Fibroblast of skin of right quadriceps (primary cell): ENCODE measurements around the gene XRCC3.
A peak's percentile ranks its signal among the peaks of the same experiment; 100 is the strongest.
"Not testable (repeated sequence)": the region's sequence is repeated elsewhere in the genome, so short reads cannot be mapped to it uniquely, and the experiment has no call there.

Experiments
- DNase-seq: peaks from one replicate; pipeline ENCODE4 v3.0.0-alpha.2; 2013

Gene XRCC3

DNA sequence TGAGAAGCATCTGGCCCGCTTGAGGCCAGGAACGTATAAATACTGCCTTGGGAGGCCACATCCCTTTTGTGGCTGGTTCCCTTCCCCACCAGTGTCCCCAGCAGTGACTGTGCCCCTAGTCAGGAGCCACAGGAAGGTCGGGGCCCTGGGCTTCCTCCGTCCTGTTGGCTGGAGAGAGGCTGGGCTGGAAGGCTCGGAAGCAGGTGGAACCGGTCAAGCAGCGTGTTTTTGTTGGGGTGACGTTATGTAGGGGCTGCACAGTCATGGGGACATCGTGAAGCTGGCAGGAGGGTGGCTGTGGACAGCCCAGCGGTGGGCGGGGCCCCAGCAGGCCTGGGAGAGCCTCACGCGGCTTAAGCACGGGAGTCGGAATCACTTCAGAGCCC lies 10.1 kb downstream of the XRCC3 start:
- DNase-seq = no peak

GRCh38 chr14:103704708-103705107 lies 10.5 kb downstream of the XRCC3 start:
- DNase-seq = no peak

- no peak for DNase-seq
Measured at GRCh38 chr14:103703433-103704385, 11.5 kb downstream of the XRCC3 start.

DNA sequence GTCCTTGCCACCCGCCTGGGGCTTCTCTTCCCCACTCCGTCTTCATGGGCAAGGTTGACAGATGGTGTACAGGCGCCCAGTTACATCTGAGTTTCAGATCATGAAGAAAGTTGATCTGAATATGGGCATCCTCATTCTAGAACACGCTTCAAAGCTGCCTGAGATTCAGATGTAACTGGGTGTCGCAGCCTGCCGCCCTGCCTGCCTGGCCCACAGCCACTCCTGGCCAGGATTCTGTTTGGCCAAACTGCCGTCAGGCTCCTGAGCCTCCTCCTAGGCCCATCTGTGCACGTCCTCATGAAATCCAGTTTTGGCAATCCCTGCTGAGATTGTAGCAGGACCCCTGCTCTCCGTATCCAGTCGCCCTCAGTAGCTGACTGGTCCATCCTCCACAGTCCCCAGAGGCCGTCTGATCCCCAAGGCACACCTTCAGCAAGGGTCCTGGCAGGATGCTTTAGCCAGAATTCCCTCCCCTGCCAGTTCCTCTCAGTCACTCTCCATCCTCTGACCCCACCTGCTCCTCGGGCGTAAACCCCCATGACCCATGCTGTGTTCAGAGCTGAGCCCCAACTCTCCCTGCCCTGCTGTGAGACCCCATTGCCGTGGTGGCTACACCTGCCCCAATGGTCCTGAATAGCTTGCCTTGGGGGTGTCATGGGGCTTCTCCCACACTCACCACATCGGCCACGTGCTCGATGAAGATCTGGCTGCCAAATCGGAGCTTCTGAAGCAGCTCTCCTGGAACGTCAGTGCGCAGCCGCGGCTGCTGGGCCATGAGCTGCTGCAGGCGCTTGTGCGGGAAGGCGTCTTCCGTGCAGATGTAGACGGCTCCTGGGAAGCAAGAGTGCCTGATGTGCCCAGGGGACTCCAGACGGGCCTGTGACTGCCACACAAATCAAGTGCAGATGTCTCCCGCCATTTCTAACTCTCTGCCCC lies 12.5 kb downstream of the XRCC3 start:
- DNase-seq = no peak

DNA sequence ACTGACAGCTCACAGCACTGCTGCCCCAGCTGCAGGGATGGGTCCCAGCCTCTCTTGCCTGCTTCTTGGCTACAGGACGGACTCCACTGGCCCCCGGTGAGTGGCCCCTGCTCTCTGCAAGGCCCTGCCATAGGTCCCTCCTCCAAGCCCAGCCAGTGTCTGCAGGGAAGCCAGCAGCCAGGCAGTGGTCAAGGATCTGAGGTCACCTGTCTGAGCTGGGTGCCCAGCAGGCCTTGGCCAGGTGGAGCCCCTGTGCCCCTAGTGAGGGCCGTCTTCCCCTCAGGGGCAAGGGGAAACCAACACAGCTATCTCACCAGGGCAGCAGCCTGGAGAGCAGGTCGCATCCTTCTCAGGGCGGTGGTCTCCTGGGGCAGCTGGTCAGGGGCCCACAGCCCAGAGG lies 13.2 kb downstream of the XRCC3 start:
- no peak for DNase-seq

DNA sequence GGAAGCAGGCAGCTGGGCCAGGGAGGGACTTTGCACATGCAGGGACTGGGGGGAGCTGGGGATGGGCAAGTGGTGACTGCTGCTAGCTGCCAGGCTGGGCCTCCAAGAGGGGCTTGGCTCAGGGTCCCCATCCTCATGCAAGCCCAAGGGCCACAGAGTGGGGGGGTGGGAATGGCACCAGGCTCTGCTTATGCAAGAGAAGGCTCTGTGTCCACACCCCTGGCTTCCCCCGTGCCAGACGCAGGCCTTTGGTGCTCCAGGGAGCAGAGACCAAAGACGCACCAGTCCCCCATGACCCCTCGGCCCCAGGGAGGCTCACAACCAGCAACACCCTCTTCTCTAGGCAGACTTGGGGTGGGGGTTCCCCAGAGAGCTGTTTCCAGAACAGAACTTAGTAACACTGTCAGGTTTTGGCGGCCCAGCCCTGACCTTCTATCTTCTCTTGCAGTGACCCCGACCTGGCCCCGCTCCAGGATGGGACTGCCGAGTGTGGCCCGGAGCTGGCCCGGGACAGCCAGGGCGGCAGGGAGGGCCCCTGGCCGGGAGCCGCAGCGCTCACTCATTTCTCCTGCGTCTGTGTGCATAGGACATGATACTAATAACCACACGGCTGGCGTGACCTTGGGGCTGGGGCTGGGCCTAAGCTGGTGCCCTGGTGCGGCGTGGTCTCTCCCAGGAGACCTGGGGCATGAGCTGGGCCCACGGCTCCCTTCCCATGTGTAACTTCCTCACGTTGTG lies 14.3 kb downstream of the XRCC3 start:
- DNase-seq = no peak

GRCh38 chr14:103699901-103700752 lies 15.1 kb downstream of the XRCC3 start:
- DNase-seq = no peak

DNA sequence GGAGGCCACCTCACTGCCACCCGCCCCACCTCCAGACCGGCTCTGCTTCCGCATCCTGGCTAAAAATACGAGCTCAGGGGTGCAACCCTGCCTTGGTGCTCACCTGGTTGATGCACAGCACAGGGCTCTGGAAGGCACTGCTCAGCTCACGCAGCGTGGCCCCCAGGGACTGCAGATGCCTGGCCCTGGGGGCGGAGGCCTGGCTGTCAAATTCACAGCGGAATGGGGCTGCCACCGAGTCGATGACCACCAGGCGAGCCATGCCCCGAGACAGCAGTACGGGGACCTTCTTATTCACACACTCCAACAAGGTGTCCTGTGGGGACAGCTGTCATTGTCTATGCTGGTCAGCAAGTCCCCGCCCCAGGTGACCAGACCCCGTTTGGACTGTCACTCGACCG lies 16.0 kb downstream of the XRCC3 start:
- no peak for DNase-seq

- DNase-seq = no peak
Measured at GRCh38 chr14:103698380-103699260, 16.6 kb downstream of the XRCC3 start.

DNA sequence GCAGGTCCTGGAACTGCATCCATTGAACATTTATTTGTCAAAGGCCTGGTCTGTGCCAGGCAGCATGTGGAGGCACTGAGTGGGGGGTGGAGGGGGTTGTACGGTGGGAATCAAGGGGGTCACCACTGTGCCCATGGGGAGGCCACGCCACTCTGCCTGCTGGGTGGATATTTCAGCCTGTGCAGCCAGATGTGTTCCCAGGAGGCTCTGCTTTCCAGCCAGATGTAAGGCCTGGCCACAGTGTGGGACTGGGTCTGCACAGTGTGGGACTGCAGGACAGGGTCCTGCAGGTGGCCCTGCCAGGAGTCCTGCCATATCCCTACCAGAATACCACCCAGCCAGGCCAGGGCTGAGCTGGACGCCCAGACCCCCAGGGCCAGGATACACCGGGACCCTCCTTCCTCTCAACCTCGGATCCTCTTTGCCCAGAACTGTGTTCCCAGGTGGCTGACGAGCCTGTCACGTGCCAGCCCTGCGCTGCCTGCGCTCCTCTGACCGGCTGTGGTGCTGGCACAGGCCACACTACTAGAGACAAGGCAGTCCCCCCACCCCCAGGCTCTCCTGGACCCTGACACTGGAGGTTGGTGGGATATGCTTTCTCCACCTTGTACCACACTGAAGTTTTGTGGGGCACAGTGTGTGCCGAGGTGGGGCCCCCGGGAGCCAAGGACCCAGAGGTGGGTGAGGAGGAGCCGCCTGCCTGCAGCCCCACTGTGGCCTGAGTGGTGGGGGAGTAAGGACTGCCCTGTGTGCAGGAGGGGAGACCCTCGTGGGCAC lies 17.5 kb downstream of the XRCC3 start:
- DNase-seq = no peak

DNA sequence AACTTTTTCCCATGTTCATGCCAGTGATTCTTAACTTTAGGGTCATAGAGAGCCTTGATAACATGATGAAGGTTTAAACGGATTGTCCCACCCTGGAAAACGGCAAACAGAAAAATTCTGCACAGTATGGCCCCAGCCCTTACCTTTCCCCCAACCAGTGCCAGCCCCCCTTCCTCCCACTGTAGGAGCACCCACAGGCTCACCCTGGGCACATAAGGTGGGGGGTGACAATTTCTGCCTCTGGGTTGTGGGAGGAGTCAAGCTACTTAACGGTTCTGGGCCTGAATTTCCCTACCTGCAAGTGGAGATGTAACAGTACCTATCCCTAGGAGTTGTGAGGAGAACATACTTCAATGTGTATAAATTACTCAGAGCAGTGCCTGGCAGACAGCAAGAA lies 18.0 kb downstream of the XRCC3 start:
- no peak for DNase-seq

DNA sequence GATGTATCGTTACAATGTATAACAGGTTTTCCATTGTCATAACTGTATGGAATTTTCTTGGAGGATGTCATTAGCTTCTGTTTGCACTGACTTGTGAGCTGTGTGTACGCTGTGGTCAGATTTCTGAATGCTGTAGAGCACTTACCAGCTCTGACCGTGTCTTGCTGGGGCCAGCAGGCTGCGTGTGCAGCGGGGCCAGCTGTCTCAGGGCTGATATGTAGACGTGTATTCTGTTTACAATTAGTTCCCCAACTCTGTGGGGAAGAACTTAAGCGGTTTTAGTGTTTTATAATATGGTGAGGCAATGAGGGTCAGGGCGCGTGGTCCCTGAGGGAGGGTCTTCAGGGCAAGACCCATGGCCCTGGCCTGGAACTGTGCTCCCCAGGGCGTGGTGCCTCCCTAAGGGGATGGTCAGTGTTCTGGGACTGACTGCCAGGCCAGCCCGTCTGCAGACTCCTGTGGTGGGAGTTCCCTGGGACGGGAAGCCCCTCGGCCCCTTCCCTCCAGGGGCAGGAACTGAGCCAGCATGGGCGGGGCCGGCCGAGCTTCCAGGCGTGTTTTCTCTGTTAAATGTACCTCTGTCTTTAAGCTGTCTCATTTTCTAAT lies 18.7 kb downstream of the XRCC3 start:
- DNase-seq = peak; percentile 42

GRCh38 chr14:103696070-103696402 lies 19.2 kb downstream of the XRCC3 start:
- DNase-seq = no peak

DNA sequence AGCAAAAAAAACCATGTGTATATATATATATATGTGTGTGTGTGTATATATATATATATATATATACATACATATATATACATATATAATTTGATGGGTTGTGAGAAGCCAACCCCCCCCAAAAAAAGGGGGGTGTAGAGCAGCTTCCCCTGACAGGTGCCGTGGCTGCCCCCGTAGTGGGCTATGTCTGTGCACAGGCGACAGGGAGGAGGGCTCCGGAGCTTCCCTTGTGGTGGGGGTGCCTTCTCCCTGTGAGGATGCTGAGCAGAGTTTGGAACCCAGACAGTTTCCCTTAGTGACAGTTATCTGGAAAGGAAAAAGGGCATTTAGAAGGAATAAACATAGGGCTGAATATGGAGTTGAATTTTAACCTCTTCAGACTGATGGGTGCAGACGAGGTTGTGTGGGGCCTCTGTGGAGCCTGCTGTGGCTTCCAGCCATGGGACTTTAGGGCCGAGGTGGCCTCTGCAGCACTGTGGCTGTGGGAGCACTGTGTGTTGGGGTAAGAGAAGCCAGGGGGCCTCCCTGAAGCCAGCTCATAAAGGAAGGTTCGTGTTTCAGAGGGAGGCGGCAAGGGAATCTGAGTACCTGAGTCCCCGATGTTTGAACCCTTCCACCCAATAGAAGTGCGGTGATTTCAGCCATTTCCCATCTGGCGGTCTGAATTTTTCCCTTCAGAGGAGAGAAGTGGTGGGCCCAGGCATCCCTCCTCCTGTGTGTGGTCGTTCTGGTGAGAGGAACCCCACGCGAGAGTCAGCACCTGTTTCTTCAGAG lies 19.8 kb downstream of the XRCC3 start:
- no peak for DNase-seq

- no peak for DNase-seq
Measured at GRCh38 chr14:103694572-103695026, 20.7 kb downstream of the XRCC3 start.

GRCh38 chr14:103693515-103693914 lies 21.7 kb downstream of the XRCC3 start:
- no peak for DNase-seq

DNA sequence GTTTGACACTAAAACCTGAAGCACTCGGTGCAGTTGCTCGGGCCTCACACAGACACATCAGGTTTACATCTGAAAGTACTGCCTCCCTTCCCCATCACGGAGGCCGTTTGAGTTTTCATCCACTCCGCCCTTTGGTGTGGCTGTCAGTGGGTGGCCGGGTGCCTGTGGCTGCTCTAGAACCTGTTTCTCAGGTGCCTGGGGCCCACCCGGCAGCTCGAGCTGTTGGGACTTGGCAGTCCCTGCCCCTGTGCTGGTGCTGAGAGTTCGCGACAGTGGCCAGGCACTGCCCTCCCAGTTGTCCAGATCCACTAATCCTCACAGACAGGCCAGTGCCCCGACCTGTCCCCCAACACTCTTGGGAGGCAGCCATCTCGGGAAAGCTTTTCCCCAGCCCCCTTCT lies 22.4 kb downstream of the XRCC3 start:
- no peak for DNase-seq

DNA sequence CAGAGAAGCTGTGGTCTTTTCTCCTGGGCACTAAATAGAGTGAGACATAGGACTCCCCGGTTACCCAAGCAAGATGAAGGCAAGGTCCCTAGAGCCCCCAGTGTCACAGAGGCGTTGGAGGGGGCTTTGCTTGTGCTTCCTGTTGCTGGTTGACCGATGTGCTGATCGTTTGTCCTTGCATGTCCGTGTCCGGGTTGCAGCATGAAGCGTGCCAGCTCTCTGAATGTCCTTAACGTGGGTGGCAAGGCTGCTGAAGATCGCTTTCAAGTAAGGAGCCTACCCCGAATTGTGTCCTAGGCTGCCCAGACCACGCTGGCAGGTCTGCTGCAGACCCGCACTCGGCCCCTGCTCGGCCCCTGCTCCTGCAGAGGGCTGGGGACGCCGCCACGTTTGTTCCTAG lies 23.1 kb downstream of the XRCC3 start:
- DNase-seq = no peak

- not testable (repeated sequence) for DNase-seq
Measured at GRCh38 chr14:103691655-103692054, 23.6 kb downstream of the XRCC3 start.
